ENCODE measurements around the gene ANKZF1.
"Not testable (repeated sequence)": the region's sequence is repeated elsewhere in the genome, so short reads cannot be mapped to it uniquely, and the experiment has no call there.

The ANKZF1 gene, protein sequence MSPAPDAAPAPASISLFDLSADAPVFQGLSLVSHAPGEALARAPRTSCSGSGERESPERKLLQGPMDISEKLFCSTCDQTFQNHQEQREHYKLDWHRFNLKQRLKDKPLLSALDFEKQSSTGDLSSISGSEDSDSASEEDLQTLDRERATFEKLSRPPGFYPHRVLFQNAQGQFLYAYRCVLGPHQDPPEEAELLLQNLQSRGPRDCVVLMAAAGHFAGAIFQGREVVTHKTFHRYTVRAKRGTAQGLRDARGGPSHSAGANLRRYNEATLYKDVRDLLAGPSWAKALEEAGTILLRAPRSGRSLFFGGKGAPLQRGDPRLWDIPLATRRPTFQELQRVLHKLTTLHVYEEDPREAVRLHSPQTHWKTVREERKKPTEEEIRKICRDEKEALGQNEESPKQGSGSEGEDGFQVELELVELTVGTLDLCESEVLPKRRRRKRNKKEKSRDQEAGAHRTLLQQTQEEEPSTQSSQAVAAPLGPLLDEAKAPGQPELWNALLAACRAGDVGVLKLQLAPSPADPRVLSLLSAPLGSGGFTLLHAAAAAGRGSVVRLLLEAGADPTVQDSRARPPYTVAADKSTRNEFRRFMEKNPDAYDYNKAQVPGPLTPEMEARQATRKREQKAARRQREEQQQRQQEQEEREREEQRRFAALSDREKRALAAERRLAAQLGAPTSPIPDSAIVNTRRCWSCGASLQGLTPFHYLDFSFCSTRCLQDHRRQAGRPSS

DNA sequence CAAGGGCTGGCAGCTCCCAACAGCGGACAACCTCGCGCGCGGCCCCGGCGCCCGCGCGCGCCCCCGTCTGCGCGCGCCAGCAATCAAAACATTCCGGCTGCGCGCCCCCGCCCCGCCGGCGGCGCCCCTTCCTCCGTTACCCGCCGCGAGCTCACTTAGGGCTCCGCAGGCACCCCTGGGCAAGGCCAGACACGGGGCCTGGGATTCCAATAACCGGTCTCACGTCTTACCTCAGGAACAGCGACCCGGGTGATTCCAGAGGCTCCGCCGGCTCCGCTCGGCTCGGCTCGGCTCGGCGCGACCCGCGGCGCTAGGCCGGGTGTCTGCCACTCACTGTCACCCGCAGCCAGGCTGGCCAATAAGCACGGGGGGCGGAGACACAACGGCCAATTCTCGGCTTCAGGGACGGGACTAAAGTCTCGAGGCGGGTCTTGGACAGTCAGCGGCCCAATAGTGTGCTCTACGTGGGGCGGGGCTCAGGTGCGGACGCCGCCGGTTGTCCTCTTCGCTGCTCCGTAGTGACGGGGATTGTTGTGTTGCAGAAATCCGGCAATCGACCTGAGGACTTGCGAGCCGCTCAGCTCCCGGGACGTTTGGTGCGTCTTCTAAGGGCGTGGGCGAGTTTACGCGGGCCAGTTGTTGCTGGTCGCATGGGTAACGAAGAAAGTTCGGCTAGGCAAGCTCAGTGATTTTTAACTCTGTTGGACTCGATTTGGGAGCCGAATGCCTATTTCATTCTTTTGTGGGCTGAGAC, at the start of gene ANKZF1, which contains the start of gene ATG9A:
TSS of gene ANKZF1 (plus strand) at position 502 of the 754 bp plus-strand sequence. CDS start 452 bp downstream, outside the sequence.
TSS of gene ATG9A (minus strand) at position 332 of the 754 bp plus-strand sequence. CDS start 1,612 bp downstream, outside the sequence.
- DNase-seq (ENCODE audit: low read depth in 1 of 2, low spot score in 1 of 2), result peak; percentile 95 to 96

GRCh38 chr2:219180961-219181360, 48.6 kb upstream of the ANKZF1 start:
- no peak for DNase-seq (ENCODE audit: low read depth in 1 of 2, low spot score in 1 of 2)

DNA sequence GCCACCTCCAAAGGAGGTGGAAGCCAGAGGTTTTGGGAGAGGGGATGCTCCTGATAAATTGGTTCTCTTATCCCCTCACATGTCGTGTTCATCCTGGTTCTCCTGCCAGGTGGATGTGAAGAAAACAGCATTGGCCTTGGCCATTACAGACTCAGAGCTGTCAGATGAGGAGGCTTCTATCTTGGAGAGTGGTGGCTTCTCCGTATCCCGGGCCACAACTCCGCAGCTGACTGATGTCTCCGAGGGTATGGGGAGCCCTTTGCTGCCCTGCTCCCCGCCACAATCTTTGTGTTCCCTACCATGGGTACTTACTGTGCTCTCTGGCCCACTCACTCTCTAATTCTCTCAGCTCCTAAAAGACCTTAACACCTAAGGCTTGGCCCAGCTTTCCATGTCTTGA, 48.1 kb upstream of the ANKZF1 start:
- no peak for DNase-seq (ENCODE audit: low read depth in 1 of 2, low spot score in 1 of 2)

DNA sequence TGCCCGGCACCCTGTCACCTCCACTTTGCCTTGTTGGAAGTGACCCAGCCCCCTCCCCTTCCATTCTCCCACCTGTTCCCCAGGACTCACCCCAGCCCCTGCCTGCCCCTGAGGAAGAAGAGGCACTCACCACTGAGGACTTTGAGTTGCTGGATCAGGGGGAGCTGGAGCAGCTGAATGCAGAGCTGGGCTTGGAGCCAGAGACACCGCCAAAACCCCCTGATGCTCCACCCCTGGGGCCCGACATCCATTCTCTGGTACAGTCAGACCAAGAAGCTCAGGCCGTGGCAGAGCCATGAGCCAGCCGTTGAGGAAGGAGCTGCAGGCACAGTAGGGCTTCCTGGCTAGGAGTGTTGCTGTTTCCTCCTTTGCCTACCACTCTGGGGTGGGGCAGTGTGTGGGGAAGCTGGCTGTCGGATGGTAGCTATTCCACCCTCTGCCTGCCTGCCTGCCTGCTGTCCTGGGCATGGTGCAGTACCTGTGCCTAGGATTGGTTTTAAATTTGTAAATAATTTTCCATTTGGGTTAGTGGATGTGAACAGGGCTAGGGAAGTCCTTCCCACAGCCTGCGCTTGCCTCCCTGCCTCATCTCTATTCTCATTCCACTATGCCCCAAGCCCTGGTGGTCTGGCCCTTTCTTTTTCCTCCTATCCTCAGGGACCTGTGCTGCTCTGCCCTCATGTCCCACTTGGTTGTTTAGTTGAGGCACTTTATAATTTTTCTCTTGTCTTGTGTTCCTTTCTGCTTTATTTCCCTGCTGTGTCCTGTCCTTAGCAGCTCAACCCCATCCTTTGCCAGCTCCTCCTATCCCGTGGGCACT, 47.1 kb upstream of the ANKZF1 start:
- no peak for DNase-seq (ENCODE audit: low read depth in 1 of 2, low spot score in 1 of 2)

DNA sequence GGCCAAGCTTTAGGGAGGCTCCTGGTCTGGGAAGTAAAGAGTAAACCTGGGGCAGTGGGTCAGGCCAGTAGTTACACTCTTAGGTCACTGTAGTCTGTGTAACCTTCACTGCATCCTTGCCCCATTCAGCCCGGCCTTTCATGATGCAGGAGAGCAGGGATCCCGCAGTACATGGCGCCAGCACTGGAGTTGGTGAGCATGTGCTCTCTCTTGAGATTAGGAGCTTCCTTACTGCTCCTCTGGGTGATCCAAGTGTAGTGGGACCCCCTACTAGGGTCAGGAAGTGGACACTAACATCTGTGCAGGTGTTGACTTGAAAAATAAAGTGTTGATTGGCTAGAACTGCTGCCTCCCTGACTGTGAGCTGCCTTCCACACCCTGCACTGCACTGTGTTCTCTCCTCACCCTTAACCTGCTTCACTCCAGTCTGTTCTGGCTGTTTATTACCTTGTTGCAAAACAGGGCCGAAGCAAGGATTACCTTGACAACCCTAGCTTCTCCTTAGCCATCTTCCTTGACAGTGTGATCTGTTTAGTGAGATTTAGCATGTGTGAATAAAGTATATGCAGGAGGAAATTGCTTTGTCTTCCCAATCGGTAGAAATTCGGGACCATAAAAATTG, 46.3 kb upstream of the ANKZF1 start:
- no peak for DNase-seq (ENCODE audit: low read depth in 1 of 2, low spot score in 1 of 2)

DNA sequence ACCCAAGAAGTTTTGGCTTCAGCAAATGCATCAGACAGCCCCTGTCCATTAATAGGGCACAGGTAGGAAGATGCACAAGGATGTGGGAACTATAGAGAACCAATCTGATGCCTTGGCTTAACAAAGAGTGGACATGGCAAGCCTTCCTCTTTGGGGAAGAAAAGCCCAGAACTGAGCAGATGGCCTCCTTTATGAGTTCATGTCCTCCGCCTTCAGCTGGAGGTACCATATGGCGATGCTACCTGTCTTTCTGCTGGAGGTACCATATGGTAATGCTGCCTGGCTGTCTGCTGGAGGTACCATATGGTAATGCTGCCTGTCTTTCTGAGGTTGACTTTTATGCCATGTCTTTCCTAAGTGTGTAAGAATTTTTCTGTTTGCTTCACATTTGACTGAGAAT, 45.5 kb upstream of the ANKZF1 start:
- no peak for DNase-seq (ENCODE audit: low read depth in 1 of 2, low spot score in 1 of 2)

- no peak for DNase-seq (ENCODE audit: low read depth in 1 of 2, low spot score in 1 of 2)
These were observed 42.7 kb upstream of the ANKZF1 start for GRCh38 chr2:219186754-219187456.

- DNase-seq (ENCODE audit: low read depth in 1 of 2, low spot score in 1 of 2), result no peak
These were observed 32.2 kb upstream of the ANKZF1 start for GRCh38 chr2:219197388-219197787.

- no peak for DNase-seq (ENCODE audit: low read depth in 1 of 2, low spot score in 1 of 2)
These were observed 30.6 kb upstream of the ANKZF1 start for GRCh38 chr2:219198974-219199373.

- no peak for DNase-seq (ENCODE audit: low read depth in 1 of 2, low spot score in 1 of 2)
These were observed 30.0 kb upstream of the ANKZF1 start for GRCh38 chr2:219199470-219200211.

DNA sequence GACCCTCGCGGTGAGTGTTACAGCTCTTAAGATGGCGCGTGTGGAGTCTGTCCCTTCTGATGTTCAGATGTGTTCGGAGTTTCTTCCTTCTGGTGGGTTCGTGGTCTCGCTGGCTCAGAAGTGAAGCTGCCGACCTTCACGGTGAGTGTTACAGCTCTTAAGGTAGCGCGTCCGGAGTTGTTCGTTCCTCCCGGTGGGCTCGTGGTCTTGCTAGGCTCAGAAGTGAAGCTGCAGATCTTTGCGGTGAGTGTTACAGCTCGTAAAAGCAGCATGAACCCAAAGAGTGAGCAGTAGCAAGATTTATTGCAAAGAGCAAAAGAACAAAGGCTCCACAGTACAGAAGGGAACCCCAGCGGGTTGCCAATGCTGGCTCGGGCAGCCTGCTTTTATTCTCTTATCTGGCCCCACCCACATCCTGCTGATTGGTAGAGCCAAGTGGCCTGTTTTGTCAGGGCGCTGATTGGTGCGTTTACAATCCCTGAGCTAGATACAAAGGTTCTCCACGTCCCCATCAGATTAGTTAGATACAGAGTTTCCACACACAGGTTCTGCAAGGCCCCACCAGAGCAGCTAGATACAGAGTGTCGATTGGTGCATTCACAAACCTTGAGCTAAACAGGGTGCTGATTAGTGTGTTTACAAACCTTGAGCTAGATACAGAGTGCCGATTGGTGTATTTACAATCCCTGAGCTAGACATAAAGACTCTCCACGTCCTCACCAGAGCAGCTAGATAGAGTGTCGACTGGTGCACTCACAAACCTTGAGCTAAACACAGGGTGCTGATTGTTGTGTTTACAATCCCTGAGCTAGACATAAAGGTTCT, 28.9 kb upstream of the ANKZF1 start:
- DNase-seq (ENCODE audit: low read depth in 1 of 2, low spot score in 1 of 2), result not testable (repeated sequence)

GRCh38 chr2:219201331-219201730, 28.3 kb upstream of the ANKZF1 start:
- not testable (repeated sequence) for DNase-seq (ENCODE audit: low read depth in 1 of 2, low spot score in 1 of 2)

DNA sequence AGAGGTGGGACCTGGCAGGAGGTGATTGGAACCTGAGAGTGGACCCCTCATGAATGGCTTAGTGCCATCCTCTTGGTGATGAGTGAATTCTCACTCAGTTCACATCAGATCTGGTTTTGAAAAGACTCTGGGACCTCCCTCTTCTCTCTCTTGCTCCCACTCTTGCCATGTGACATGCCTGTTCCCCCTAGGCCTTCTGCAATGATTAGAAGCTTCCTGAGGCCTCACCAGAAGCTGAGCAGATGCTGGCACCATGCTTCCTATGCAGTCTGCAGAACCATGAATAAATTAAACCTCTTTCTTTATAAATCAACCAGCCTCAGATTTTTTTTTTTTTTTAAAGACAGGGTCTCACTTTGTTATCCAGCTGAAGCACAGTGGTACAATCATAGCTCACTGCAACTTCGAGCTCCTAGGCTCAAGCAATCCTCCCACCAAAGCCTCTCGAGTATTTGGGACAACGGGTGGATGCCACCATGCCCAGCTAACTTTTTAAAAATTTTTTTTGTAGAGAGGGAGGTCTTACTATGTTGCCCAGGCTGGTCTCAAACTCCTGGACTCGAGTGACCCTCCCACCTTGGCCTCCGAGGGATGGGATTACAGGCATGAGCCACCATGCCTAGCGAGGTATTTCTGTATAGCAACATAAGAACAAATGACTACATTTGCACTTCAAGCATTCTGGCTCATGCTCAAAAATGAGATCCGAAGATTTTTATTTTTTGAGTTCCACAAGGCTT, 25.0 kb upstream of the ANKZF1 start:
- no peak for DNase-seq (ENCODE audit: low read depth in 1 of 2, low spot score in 1 of 2)

- no peak for DNase-seq (ENCODE audit: low read depth in 1 of 2, low spot score in 1 of 2)
These were observed 24.5 kb upstream of the ANKZF1 start for GRCh38 chr2:219205165-219205538.

DNA sequence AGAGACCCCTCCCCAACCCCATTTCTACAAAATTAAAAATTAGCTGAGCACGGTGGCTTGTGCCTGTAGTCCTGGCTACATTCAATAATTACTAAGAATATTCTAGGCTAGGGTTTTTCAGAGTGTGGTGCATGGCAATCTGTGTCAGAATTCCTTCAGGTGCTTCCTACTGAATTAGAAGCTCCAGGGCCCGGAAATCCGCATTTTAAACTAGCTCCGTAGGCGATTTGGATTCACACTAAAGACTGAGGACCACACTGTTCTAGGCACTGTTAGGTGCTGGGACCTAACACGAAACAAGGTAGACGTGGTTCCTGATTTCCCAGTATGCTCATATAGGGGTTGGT, 23.7 kb upstream of the ANKZF1 start:
- DNase-seq (ENCODE audit: low read depth in 1 of 2, low spot score in 1 of 2), result no peak

- peak; percentile 89 to 94 for DNase-seq (ENCODE audit: low read depth in 1 of 2, low spot score in 1 of 2)
These were observed 23.1 kb upstream of the ANKZF1 start, which contains the start of gene ZFAND2B for GRCh38 chr2:219206328-219207133. Gene ZFAND2B (plus strand): TSS chr2:219206782. CDS start chr2:219206988, 206 bp downstream.
